Cardiac septum (tissue), 1 donor: Measurements from ENCODE around the gene NETO1. TPM values are rescaled to one million over a fixed set of nuclear protein-coding genes. Genes with fewer than 3 reads are reported as not detected.

Experiments
- DNase-seq: peaks from one replicate; pipeline ENCODE4 v3.0.0-alpha.2; 2020; ENCODE audit warnings: low spot score
- intact Hi-C: fragments of 100-400 bp; cut with DNase I; formaldehyde crosslinking; loops from one replicate; pipeline ENCODE4 v1.14.0; 2022
- total RNA-seq: library from RNA; stranded (reverse); fragmentation: NEBNext Ultra II Directional; extraction: Animal tissue kit (Norgen Biotek cat#: 25700); gene quantifications from one replicate; pipeline ENCODE4 v1.2.1, GENCODE V29; 2021
- donor health status: DM: no; HTN: no; CAD: no.

The NETO1 gene
- total RNA-seq, 1 donor from 2014 or later: 0.83 TPM

GRCh38 chr18:72848503-72849237, 19.1 kb downstream of the NETO1 start:
- intact Hi-C loops: no loop called here
- DNase-seq: no peak

DNA sequence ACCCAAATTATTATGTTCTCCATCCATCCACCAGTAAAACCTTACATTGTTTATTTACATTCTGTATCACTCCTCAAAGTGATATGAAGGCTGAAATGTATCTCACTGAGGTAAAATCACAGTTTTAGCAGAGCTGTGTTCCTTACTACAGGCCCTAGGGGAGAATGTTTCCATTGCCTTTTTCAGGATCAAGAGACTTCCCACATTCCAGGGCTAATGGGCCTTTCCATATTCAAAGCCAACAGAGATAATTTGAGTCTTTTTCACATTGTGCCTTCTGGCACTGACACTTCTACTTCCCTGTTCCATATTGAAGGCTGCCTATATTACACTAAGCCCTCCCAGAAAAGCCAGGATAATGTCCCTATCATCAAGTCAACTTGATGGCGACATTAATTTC, 20.0 kb downstream of the NETO1 start:
- intact Hi-C loops: no loop called here
- DNase-seq: no peak

- intact Hi-C loops: no loop called here
- DNase-seq: no peak
Observed at GRCh38 chr18:72846736-72847533, 20.9 kb downstream of the NETO1 start.

DNA sequence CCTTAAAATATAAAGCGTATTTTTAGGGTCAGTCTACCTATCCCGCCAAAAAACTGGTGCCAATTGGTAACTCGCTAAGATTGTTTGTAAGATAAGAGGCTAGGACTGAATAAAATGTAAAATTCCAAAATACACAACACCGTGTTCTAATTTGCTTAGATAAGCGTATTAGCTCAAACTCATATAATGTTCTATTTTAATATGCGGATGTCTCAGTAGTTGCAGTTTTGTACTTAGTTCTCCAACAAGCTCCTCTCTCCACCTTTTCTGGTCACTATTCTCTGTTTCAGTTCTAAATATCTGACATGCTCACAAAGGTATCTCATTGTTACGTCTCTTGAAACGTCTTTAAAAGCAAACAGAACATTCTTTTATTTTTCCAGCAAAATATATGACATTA, 24.0 kb downstream of the NETO1 start:
- DNase-seq: no peak
- intact Hi-C loops: no loop called here

DNA sequence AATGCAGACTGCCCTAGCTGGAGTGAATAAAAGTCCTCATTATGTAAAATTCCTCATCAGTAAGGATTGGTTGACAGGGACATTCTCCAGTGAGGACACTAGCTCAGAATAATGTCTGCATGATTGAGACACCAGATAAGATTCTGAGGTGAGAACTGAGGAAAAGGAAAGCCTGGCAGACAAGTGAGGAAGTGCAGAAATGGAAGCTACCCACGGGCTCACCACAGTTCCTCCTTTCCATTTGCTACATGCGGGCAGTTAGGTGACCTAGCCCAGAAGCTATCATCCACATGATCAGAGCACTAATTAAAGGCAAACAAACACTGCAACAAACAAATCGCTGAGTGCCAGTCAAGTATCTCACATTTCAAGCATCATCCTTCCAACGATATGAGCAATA, 27.7 kb downstream of the NETO1 start:
- intact Hi-C loops: no loop called here

DNA sequence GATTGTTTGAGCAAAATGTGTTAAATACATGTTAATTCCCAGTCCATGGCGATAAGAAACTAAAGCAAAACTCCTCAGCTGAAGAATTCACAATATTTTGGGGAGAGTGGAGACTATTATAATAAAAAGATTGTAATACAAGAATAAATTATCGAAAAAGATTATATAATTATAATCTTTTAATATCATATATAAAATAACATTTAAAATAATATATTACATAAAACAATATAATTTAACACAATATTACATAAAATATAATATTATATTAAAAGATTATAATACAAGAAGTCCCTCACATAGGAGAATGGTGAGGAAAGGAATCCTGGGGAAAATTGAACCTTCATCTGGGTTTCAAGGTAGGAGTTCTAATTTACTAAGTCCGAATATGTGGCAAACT, 33.1 kb downstream of the NETO1 start:
- no peak for DNase-seq
- intact Hi-C loops: no loop called here

More for the DNA sequence above, 27.7 kb downstream of the NETO1 start:
- no peak for DNase-seq

- intact Hi-C loops: no loop called here
- DNase-seq: no peak
Observed at GRCh38 chr18:72833471-72833870, 34.3 kb downstream of the NETO1 start.

- intact Hi-C loops: no loop called here
- DNase-seq: no peak
Observed at GRCh38 chr18:72830109-72830508, 37.7 kb downstream of the NETO1 start.

DNA sequence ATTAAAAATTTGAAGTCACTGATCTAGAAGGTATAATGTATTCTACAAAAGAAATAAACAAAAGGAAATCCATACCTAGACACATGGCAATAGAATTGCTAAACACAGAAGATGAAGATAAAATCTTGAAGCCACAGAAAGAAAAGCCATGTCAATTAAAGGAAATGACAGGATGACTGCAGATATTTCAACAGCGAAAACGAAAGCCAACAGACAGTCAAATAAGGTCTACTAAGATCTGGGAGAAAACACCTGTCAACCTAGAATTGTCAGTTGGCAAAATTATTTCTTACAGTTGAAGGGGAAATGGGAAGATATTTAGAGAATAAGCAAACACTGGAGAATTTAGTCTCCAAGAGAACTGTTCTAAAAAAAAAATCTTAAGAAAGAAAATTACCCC, 39.2 kb downstream of the NETO1 start:
- DNase-seq: no peak
- intact Hi-C loops: no loop called here

DNA sequence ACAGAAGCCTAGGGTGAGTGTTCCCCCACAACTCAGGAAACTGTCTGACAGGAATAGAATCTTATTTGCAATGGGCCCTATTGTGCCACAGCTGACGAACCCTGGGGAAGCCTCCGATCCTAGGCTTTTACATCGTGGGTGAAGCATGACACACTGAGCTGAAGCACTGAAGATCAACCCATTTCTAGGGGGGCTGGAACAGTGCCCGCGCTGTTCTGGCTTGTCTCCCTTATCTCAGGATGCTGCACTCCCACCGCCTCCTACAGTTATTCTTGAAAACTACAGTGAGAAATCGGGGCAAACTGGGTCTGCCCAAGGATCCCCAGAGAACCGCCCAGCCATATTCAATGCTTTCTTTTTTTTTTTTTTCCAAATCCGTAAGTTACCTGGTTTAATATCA, 41.1 kb downstream of the NETO1 start:
- intact Hi-C loops: no loop called here
- DNase-seq: no peak

DNA sequence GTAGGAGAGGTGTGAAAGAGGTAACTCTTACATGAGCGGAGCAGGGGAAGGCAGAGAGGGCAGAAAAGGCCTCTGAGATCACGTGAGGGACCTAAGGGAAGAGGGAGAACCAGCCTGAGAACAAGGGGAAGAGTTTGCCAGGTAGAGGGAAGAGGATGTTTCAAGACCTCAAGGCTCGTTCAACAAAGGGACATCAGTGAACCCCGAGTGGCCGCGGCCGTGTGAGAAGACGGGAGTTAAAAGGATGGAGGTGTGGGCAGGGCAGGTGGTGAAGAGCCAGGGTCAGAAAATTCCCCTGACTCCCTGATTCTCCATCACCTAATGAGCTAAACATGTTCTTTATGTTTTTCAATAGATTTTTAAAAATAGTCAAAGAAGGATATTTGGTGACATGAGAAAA, 44.4 kb downstream of the NETO1 start:
- intact Hi-C loops: no loop called here
- no peak for DNase-seq

- DNase-seq: no peak
- intact Hi-C loops: no loop called here
Observed at GRCh38 chr18:72822202-72822601, 45.6 kb downstream of the NETO1 start.

DNA sequence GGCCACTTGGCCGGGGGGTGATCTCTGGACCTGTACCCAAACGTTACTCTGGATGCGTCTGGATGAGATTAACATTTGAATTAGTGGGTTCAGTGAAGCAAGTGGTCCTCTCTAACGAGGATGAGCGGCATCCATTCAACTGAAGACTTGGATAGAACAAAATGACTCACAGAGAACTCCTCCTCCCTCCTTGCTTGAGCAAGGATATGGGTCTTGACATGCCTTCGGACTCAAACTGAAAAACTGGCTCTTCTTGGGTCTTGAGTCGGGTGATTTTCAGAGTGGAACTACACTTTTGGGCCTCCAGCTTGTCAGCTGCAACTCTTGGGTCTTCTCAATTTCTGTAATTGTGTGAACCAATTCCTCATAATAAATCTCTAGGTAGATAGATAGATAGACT, 47.2 kb downstream of the NETO1 start:
- intact Hi-C loops: no loop called here
- DNase-seq: no peak

GRCh38 chr18:72819050-72819449, 48.7 kb downstream of the NETO1 start:
- no peak for DNase-seq
- intact Hi-C loops: no loop called here

DNA sequence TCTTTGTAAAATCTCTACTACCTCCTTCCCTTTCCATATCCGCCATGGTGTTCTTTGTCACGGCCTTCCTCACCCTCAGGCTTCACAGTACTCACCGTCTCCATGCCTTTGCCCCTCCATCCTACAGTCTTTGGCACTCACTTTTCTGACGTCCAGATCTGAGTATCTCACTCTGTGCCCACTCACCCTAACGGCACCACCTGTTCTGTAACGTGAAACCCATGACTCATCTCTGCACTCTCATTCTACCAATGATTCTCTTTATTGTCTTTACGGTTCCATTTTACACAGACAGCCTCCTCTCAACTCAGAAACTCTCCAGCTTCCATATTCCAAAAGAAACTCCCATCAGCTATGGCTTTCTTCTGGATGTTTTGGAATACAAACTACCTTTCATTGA, 56.7 kb downstream of the NETO1 start:
- intact Hi-C loops: no loop called here
- no peak for DNase-seq

GRCh38 chr18:72808680-72809079, 59.1 kb downstream of the NETO1 start:
- DNase-seq: no peak
- intact Hi-C loops: no loop called here

- intact Hi-C loops: no loop called here
- no peak for DNase-seq
Observed at GRCh38 chr18:72799106-72799505, 68.7 kb downstream of the NETO1 start.

DNA sequence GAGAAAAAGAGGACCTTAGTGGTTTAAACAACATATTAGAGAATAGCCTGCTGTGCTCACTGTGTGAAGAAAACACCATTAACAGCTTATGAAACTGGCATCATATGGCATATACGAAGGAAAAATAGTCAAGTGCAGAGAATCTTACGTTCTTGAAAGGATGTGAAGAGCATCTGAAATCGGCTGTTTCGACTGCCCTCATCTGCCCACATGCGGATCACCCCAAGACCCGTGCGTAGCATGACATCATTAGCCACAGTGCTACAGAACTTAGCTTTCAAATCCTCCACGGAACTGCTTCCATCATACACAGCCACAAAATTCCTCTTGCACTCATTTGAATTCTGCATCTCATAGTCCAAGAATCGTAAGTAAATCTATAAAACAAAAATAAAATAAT, 84.3 kb downstream of the NETO1 start:
- intact Hi-C loops: no loop called here
- no peak for DNase-seq

GRCh38 chr18:72774914-72775313, 92.9 kb downstream of the NETO1 start:
- intact Hi-C loops: no loop called here
- DNase-seq: no peak

GRCh38 chr18:72772916-72773315, 94.9 kb downstream of the NETO1 start:
- intact Hi-C loops: no loop called here
- no peak for DNase-seq

DNA sequence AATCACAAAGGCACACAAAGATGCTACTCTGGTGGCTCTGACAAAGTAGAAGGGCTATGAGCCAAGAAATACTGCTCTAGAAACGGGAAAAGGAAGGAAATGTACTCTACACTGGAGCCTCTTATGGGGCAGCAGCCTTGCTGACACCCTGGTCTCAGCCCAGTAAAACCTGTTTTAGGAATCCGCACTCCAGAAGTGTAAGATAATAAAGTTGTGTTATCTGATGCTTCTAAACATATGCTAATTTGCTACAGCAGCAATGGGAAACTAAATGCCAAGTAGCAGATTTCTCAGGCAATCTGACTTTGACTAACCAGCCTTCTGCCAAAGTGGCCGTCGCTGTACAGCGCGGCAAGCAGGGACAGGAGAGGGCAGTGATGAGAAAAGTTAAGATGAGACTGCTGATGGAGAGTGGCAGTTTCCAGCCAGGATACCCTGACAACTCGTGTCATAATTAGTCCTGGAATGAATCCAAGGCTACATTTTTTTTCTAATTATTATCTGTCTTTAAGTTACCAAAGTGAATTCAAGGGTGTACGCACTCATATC, 99.0 kb downstream of the NETO1 start:
- DNase-seq: no peak
- intact Hi-C loops: loop anchor here (5.0 kb wide), 1 partner anchor 369 kb away; no protein-coding TSS in a partner anchor
